ENCODE measurements around the gene CKAP2. TPM values are rescaled to one million over a fixed set of nuclear protein-coding genes. Genes with fewer than 3 reads are reported as not detected.
A peak's percentile ranks its signal among the peaks of the same experiment; 100 is the strongest.
"Not testable (repeated sequence)": the region's sequence is repeated elsewhere in the genome, so short reads cannot be mapped to it uniquely, and the experiment has no call there.

Gene CKAP2
- total and polyA plus RNA-seq, 7 experiments from 2014 or later, result 12.0 to 59.9 (median 13.3) TPM

DNA sequence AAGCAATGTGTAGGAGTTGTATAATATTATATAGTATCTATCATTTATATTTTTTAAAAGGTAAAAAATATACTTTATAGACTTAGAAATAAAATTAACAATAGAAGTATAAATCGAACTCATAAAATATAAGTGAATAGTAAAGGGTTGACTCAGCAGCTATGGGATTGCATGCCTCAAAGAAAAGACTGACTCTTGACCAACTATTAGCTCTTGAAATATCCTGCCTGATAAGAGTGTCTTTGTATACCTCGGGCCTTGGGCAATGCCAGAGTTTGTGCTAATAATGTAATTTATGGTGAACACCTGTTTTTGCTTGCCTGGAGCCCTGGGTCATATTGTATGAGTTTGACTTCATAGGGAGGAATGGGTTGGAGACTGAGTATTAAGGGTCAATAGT, 31.8 kb downstream of the CKAP2 start:
- H3K9me3 Mint-ChIP-seq; H3K9me3 ChIP-seq (ENCODE audit: control insufficient read depth in 2 of 3, low read length in 3 of 3); H3K27ac Mint-ChIP-seq; H3K36me3 Mint-ChIP-seq; DNase-seq; H3K4me1 Mint-ChIP-seq; H3K36me3 ChIP-seq (ENCODE audit: control insufficient read depth in 2 of 3, insufficient read depth in 3 of 3, low read length in 3 of 3); H3K27me3 Mint-ChIP-seq; H3K4me3 Mint-ChIP-seq; POLR2A ChIA-PET; H3K4me1 ChIP-seq (ENCODE audit: control insufficient read depth in 2 of 2, insufficient read depth in 2 of 2, low read length in 2 of 2); H3K27me3 ChIP-seq (ENCODE audit: control insufficient read depth in 2 of 2, insufficient read depth in 2 of 2, low read length in 2 of 2); H3K4me3 ChIP-seq (ENCODE audit: low read length); H3K27ac ChIP-seq (ENCODE audit: low read depth, low read length); CTCF ChIA-PET; ATAC-seq; intact Hi-C loops (cut with micrococcal nuclease): not testable (repeated sequence)

DNA sequence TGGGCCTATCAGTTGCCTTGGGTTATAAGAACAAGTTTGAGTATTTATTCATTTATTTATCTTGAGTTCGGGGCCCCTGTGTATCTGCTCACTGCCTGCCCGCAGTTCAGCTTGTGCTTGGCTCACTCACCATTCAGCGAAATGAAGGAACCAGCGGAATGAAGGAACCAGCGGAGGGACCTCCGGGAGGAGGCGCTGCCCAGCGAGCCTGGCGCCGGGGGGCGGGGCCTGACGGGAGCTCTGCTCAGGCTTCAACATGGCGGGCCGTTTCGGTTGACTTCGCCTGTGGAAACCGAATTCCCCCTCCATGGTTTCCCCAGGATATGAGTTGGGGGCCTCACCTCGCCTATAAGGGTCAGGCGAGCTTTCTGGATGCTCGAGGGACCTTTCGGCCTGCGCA, 33.5 kb downstream of the CKAP2 start:
- not testable (repeated sequence) for H3K36me3 ChIP-seq (ENCODE audit: control insufficient read depth in 2 of 3, insufficient read depth in 3 of 3, low read length in 3 of 3); H3K27ac Mint-ChIP-seq

DNA sequence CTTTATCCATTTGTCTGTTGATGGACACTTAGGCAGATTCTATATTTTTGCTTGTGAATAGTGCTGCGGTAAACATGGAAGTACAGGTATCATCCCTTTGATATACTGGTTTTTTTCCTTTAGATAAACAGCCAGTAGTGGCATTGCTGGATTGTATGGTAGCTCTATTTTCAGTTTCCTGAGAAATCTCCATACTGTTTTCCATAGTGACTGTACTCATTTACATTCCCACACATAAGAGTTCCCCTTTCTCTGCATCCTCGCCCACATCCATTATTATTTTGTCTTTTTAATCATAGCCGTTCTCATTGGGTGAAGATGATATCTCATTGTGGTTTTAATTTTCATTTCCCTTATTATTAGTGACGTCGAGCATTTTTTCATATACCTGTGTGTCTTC, 35.7 kb downstream of the CKAP2 start:
- H3K27ac Mint-ChIP-seq; POLR2A ChIA-PET; intact Hi-C loops (cut with micrococcal nuclease); H3K27me3 Mint-ChIP-seq; H3K4me1 Mint-ChIP-seq; H3K36me3 Mint-ChIP-seq; ATAC-seq; H3K27me3 ChIP-seq (ENCODE audit: control insufficient read depth in 2 of 2, insufficient read depth in 2 of 2, low read length in 2 of 2); H3K4me3 ChIP-seq (ENCODE audit: low read length); H3K4me3 Mint-ChIP-seq; H3K4me1 ChIP-seq (ENCODE audit: control insufficient read depth in 2 of 2, insufficient read depth in 2 of 2, low read length in 2 of 2); DNase-seq; H3K9me3 Mint-ChIP-seq; H3K9me3 ChIP-seq (ENCODE audit: control insufficient read depth in 2 of 3, low read length in 3 of 3); H3K27ac ChIP-seq (ENCODE audit: low read depth, low read length); CTCF ChIA-PET; H3K36me3 ChIP-seq (ENCODE audit: control insufficient read depth in 2 of 3, insufficient read depth in 3 of 3, low read length in 3 of 3): not testable (repeated sequence)

More for the DNA sequence above, 33.5 kb downstream of the CKAP2 start:
- H3K27me3 Mint-ChIP-seq; H3K27me3 ChIP-seq (ENCODE audit: control insufficient read depth in 2 of 2, insufficient read depth in 2 of 2, low read length in 2 of 2); H3K4me3 Mint-ChIP-seq; H3K36me3 Mint-ChIP-seq; H3K4me3 ChIP-seq (ENCODE audit: low read length); H3K27ac ChIP-seq (ENCODE audit: low read depth, low read length); H3K9me3 Mint-ChIP-seq; POLR2A ChIA-PET; H3K4me1 ChIP-seq (ENCODE audit: control insufficient read depth in 2 of 2, insufficient read depth in 2 of 2, low read length in 2 of 2); intact Hi-C loops (cut with micrococcal nuclease); H3K4me1 Mint-ChIP-seq; DNase-seq; H3K9me3 ChIP-seq (ENCODE audit: control insufficient read depth in 2 of 3, low read length in 3 of 3); ATAC-seq; CTCF ChIA-PET: not testable (repeated sequence)

DNA sequence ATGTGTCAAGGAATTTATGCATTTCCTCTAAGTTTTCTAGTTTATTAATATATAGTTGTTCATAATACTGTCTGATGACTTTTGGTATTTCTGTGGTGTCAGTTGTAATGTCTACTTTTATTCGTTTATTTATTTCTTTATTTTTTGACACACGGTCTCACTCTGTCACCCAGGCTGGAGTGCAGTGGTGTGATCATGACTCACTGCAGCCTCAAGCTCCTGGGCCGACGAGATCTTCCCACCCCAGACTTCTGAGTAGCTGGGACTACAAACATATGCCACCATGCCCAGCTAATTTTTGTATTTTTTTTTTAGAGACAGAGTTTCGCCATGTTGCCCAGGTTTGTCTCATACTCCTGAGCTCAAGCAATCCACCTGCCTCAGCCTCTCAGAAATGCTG, 39.0 kb downstream of the CKAP2 start:
- H3K27me3 ChIP-seq (ENCODE audit: control insufficient read depth in 2 of 2, insufficient read depth in 2 of 2, low read length in 2 of 2); CTCF ChIA-PET; H3K27me3 Mint-ChIP-seq; POLR2A ChIA-PET; H3K27ac Mint-ChIP-seq; H3K27ac ChIP-seq (ENCODE audit: low read depth, low read length); ATAC-seq; intact Hi-C loops (cut with micrococcal nuclease); H3K9me3 Mint-ChIP-seq; H3K36me3 ChIP-seq (ENCODE audit: control insufficient read depth in 2 of 3, insufficient read depth in 3 of 3, low read length in 3 of 3); H3K4me1 ChIP-seq (ENCODE audit: control insufficient read depth in 2 of 2, insufficient read depth in 2 of 2, low read length in 2 of 2); H3K4me3 ChIP-seq (ENCODE audit: low read length); H3K4me3 Mint-ChIP-seq; H3K9me3 ChIP-seq (ENCODE audit: control insufficient read depth in 2 of 3, low read length in 3 of 3); H3K36me3 Mint-ChIP-seq; DNase-seq: not testable (repeated sequence)
- H3K4me1 Mint-ChIP-seq, result peaks cover 0 to 12% (median 0%) of the 10 kb centered on the region in 7 donors

DNA sequence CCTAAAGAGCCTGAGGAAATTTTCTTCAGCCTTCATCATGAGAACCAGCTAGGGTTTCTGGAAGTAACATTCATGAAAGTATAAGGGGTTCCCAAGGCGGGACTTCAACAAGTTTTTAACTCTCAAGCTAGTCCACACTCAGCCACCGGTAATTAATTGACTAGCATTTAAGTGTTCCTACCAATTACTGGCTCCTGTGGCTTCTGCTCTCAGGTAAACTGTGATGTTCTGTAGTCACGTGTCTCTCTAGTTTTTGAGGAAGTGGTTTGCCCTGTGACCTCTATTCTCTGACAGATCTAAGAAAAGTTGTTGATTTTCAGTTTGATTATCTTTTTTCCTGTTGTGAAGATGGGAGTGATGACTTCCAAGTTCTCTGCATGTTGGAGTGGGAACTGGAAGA, 42.7 kb downstream of the CKAP2 start:
- H3K27ac Mint-ChIP-seq, result peak overlapping the region in 1 of 9 donors; percentile 42
- POLR2A ChIA-PET; H3K4me3 Mint-ChIP-seq; H3K27me3 ChIP-seq (ENCODE audit: control insufficient read depth in 2 of 2, insufficient read depth in 2 of 2, low read length in 2 of 2); CTCF ChIA-PET; H3K9me3 ChIP-seq (ENCODE audit: control insufficient read depth in 2 of 3, low read length in 3 of 3); intact Hi-C loops (cut with micrococcal nuclease); H3K4me3 ChIP-seq (ENCODE audit: low read length); ATAC-seq; H3K4me1 ChIP-seq (ENCODE audit: control insufficient read depth in 2 of 2, insufficient read depth in 2 of 2, low read length in 2 of 2); H3K27me3 Mint-ChIP-seq; DNase-seq; H3K27ac ChIP-seq (ENCODE audit: low read depth, low read length); H3K36me3 Mint-ChIP-seq; H3K36me3 ChIP-seq (ENCODE audit: control insufficient read depth in 2 of 3, insufficient read depth in 3 of 3, low read length in 3 of 3): not testable (repeated sequence)
- peaks cover 0 to 12% (median 0%) of the 10 kb centered on the region in 7 donors for H3K4me1 Mint-ChIP-seq
- peaks cover 0 to 21% (median 6%) of the 10 kb centered on the region in 11 donors for H3K9me3 Mint-ChIP-seq

DNA sequence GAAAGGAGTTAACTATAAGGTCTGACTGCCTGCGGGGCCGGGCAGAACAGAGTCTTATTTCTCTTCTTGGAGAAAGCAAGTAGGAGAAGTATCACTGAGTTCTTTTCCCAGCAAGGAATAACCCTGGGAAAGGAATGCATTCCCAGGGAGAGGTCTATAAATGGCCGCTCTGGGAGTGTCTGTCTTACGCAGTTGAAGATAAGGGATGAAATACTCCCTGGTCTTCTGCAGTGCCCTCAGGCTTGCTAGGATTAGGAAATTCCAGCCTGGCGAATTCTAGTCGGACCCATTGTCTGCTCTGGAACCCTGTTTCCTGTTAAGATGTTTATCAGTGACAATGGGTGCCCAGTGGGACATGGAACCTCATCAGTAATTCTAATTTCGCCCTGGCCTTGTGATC, 47.0 kb downstream of the CKAP2 start:
- peaks cover 0 to 12% (median 0%) of the 10 kb centered on the region in 5 donors for H3K27me3 Mint-ChIP-seq
- H3K4me1 Mint-ChIP-seq; H3K36me3 ChIP-seq (ENCODE audit: control insufficient read depth in 2 of 3, insufficient read depth in 3 of 3, low read length in 3 of 3); CTCF ChIA-PET; H3K27ac ChIP-seq (ENCODE audit: low read depth, low read length); H3K27ac Mint-ChIP-seq; H3K4me3 Mint-ChIP-seq; POLR2A ChIA-PET; H3K4me1 ChIP-seq (ENCODE audit: control insufficient read depth in 2 of 2, insufficient read depth in 2 of 2, low read length in 2 of 2); H3K9me3 ChIP-seq (ENCODE audit: control insufficient read depth in 2 of 3, low read length in 3 of 3); intact Hi-C loops (cut with micrococcal nuclease); H3K27me3 ChIP-seq (ENCODE audit: control insufficient read depth in 2 of 2, insufficient read depth in 2 of 2, low read length in 2 of 2); H3K4me3 ChIP-seq (ENCODE audit: low read length); DNase-seq; ATAC-seq: not testable (repeated sequence)
- peaks cover 4 to 26% (median 12%) of the 10 kb centered on the region in 11 donors for H3K9me3 Mint-ChIP-seq
- H3K36me3 Mint-ChIP-seq, result peaks cover 0 to 13% (median 4%) of the 10 kb centered on the region in 5 donors

DNA sequence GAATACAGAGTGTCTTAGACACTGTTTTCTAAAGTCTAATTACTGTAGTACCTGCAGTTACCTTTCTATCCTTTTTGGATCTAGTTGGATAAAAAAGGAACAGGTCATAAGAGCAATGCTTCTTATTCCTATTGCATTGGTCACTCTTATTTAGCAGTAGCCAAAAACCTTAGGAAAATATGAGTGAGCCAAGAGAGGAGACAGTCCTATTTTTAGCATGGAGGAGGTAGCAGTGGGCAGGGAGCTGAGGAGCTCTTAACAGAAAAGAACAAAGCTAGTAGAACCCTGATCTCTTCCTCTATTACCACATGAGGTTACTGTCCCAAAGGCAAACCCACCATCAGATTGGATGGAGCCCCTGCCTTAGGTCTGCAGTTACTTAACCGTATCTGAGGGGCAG, 50.6 kb downstream of the CKAP2 start:
- peaks cover 0 to 13% (median 2%) of the 10 kb centered on the region in 5 donors for H3K36me3 Mint-ChIP-seq
- H3K36me3 ChIP-seq (ENCODE audit: control insufficient read depth in 2 of 3, insufficient read depth in 3 of 3, low read length in 3 of 3); H3K9me3 ChIP-seq (ENCODE audit: control insufficient read depth in 2 of 3, low read length in 3 of 3); H3K4me1 Mint-ChIP-seq; POLR2A ChIA-PET; H3K4me3 Mint-ChIP-seq; CTCF ChIA-PET; intact Hi-C loops (cut with micrococcal nuclease); ATAC-seq; H3K27ac Mint-ChIP-seq; H3K4me1 ChIP-seq (ENCODE audit: control insufficient read depth in 2 of 2, insufficient read depth in 2 of 2, low read length in 2 of 2); DNase-seq; H3K27me3 ChIP-seq (ENCODE audit: control insufficient read depth in 2 of 2, insufficient read depth in 2 of 2, low read length in 2 of 2); H3K4me3 ChIP-seq (ENCODE audit: low read length); H3K27ac ChIP-seq (ENCODE audit: low read depth, low read length): not testable (repeated sequence)
- H3K9me3 Mint-ChIP-seq, result peaks cover 4 to 26% (median 8%) of the 10 kb centered on the region in 11 donors
- H3K27me3 Mint-ChIP-seq, result peaks cover 0 to 12% (median 0%) of the 10 kb centered on the region in 5 donors
